ENCODE results near the gene TTC13. TPM values are rescaled to one million over a fixed set of nuclear protein-coding genes. Genes with fewer than 3 reads are reported as not detected.

The TTC13 gene
- total RNA-seq, 1 experiment from 2014 or later, result 33.0 TPM

GRCh38 chr1:230935852-230936251 lies 42.8 kb downstream of the TTC13 start:
- H3K27me3 ChIP-seq, result no peaks in the 10 kb centered on the region
- no peak for DNase-seq
- no peaks in the 10 kb centered on the region for H3K9me3 ChIP-seq
- no peak overlapping the region for H3K4me3 ChIP-seq
- peaks cover 11% of the 10 kb centered on the region for H3K36me3 ChIP-seq

GRCh38 chr1:230930986-230931385 lies 47.7 kb downstream of the TTC13 start:
- Histone ChIP-seq H3K4me3 (no peak overlapping the region), H3K36me3 (peaks cover 32% of the 10 kb centered on the region)
- DNase-seq, result no peak

GRCh38 chr1:230926182-230926581 lies 52.5 kb downstream of the TTC13 start:
- peaks cover 43% of the 10 kb centered on the region for H3K36me3 ChIP-seq
- H3K4me3 ChIP-seq, result no peak overlapping the region

More at GRCh38 chr1:230930986-230931385, 47.7 kb downstream of the TTC13 start:
- Histone ChIP-seq H3K9me3 (no peaks in the 10 kb centered on the region), H3K27me3 (no peaks in the 10 kb centered on the region)

GRCh38 chr1:230925608-230926007 lies 53.1 kb downstream of the TTC13 start:
- no peak overlapping the region for H3K4me3 ChIP-seq
- H3K27me3 ChIP-seq, result no peaks in the 10 kb centered on the region
- no peaks in the 10 kb centered on the region for H3K9me3 ChIP-seq
- no peak for DNase-seq
- H3K36me3 ChIP-seq, result peaks cover 44% of the 10 kb centered on the region

More at GRCh38 chr1:230926182-230926581, 52.5 kb downstream of the TTC13 start:
- Histone ChIP-seq H3K27me3 (no peaks in the 10 kb centered on the region), H3K9me3 (no peaks in the 10 kb centered on the region)
- no peak for DNase-seq

- no peaks in the 10 kb centered on the region for H3K9me3 ChIP-seq
- no peak for DNase-seq
- H3K27me3 ChIP-seq, result no peaks in the 10 kb centered on the region
- H3K4me3 ChIP-seq, result no peak overlapping the region
- H3K36me3 ChIP-seq, result peaks cover 55% of the 10 kb centered on the region
Measured at GRCh38 chr1:230923176-230923575, 55.5 kb downstream of the TTC13 start.

GRCh38 chr1:230922620-230923019 lies 56.0 kb downstream of the TTC13 start:
- no peaks in the 10 kb centered on the region for H3K9me3 ChIP-seq
- H3K27me3 ChIP-seq, result no peaks in the 10 kb centered on the region
- H3K4me3 ChIP-seq, result no peak overlapping the region
- DNase-seq, result no peak
- peaks cover 55% of the 10 kb centered on the region for H3K36me3 ChIP-seq

- no peaks in the 10 kb centered on the region for H3K27me3 ChIP-seq
- H3K36me3 ChIP-seq, result peaks cover 55% of the 10 kb centered on the region
- no peak for DNase-seq
- H3K4me3 ChIP-seq, result no peak overlapping the region
- no peaks in the 10 kb centered on the region for H3K9me3 ChIP-seq
Measured at GRCh38 chr1:230919207-230919606, 59.5 kb downstream of the TTC13 start.

GRCh38 chr1:230917284-230918135 lies 61.2 kb downstream of the TTC13 start:
- H3K27me3 ChIP-seq, result no peaks in the 10 kb centered on the region
- peaks cover 50% of the 10 kb centered on the region for H3K36me3 ChIP-seq
- peak; percentile 52 for DNase-seq
- H3K9me3 ChIP-seq, result no peaks in the 10 kb centered on the region
- no peak overlapping the region for H3K4me3 ChIP-seq

- H3K4me3 ChIP-seq, result no peak overlapping the region
- no peaks in the 10 kb centered on the region for H3K27me3 ChIP-seq
- no peaks in the 10 kb centered on the region for H3K9me3 ChIP-seq
- H3K36me3 ChIP-seq, result peaks cover 56% of the 10 kb centered on the region
- DNase-seq, result no peak
Measured at GRCh38 chr1:230916587-230917283, 61.9 kb downstream of the TTC13 start.

GRCh38 chr1:230915078-230915477 lies 63.6 kb downstream of the TTC13 start:
- Histone ChIP-seq H3K27me3 (no peaks in the 10 kb centered on the region), H3K9me3 (no peaks in the 10 kb centered on the region), H3K4me3 (no peak overlapping the region), H3K36me3 (peaks cover 43% of the 10 kb centered on the region)
- DNase-seq, result no peak

GRCh38 chr1:230913496-230913895 lies 65.2 kb downstream of the TTC13 start:
- Histone ChIP-seq H3K4me3 (no peak overlapping the region), H3K36me3 (peaks cover 38% of the 10 kb centered on the region), H3K9me3 (no peaks in the 10 kb centered on the region), H3K27me3 (no peaks in the 10 kb centered on the region)
- peak; percentile 41 for DNase-seq

GRCh38 chr1:230910755-230911117 lies 67.9 kb downstream of the TTC13 start:
- no peaks in the 10 kb centered on the region for H3K9me3 ChIP-seq
- no peak for DNase-seq
- H3K4me3 ChIP-seq, result no peak overlapping the region
- peaks cover 22% of the 10 kb centered on the region for H3K36me3 ChIP-seq
- H3K27me3 ChIP-seq, result no peaks in the 10 kb centered on the region

- Histone ChIP-seq H3K4me3 (no peak overlapping the region), H3K27me3 (no peaks in the 10 kb centered on the region), H3K9me3 (no peaks in the 10 kb centered on the region), H3K36me3 (peaks cover 23% of the 10 kb centered on the region)
- peak; percentile 78 for DNase-seq
Measured at GRCh38 chr1:230909974-230910754, 68.5 kb downstream of the TTC13 start.

GRCh38 chr1:230907472-230908205 lies 71.0 kb downstream of the TTC13 start:
- no peaks in the 10 kb centered on the region for H3K9me3 ChIP-seq
- H3K4me3 ChIP-seq, result no peak overlapping the region
- no peak for DNase-seq
- no peaks in the 10 kb centered on the region for H3K27me3 ChIP-seq
- H3K36me3 ChIP-seq, result peaks cover 24% of the 10 kb centered on the region

GRCh38 chr1:230906226-230906625 lies 72.4 kb downstream of the TTC13 start:
- no peak for DNase-seq
- Histone ChIP-seq H3K4me3 (no peak overlapping the region), H3K9me3 (no peaks in the 10 kb centered on the region), H3K36me3 (peaks cover 17% of the 10 kb centered on the region), H3K27me3 (no peaks in the 10 kb centered on the region)

- Histone ChIP-seq H3K36me3 (peaks cover 17% of the 10 kb centered on the region), H3K9me3 (no peaks in the 10 kb centered on the region), H3K27me3 (no peaks in the 10 kb centered on the region), H3K4me3 (no peak overlapping the region)
- peak; percentile 58 for DNase-seq
Measured at GRCh38 chr1:230905733-230906132, 72.9 kb downstream of the TTC13 start.

Data from MG63 (cell line).